ENCODE data around the gene CBARP. TPM values are rescaled to one million over a fixed set of nuclear protein-coding genes. Genes with fewer than 3 reads are reported as not detected.

The CBARP gene
- total and polyA plus RNA-seq, 2 of the 13 experiments (the other 11 are each of a cell fraction or from before 2014, with no cell fraction given): 1.2 to 1.4 TPM

DNA sequence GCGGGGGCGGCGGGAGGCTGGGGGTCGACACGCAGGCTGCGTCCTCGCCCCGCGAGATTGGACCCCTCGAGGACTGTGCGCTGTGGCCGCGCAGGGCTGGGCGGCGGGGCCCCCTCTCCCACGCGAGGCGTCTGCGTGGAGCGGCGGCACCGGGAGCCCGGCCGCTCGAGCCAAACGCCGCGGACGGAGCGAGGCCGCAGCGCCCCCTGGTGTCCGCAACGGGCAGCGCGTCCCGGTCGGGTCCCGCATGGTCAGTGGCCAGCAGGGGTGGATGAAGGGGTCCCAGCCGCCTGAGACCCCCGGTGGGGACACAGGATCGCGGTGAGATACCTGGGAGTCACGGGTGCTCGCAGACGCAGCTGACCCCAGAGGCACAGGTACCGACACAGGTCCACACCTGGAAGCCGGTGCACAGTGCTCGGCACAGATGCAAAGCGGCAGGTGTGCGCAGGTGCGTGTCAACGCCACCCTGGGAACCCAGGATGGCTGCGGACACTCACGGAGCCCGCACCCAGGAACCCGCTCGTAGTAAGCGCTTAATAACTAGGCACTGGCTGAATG lies 29.2 kb upstream of the CBARP start (continued):
- TF ChIP-seq FOXJ3 (CRISPR knock-in tag; IDR thresholded peaks at IDR 0.05; ENCODE audit: borderline replicate concordance): no peak
- TF ChIP-seq SPEN (CRISPR knock-in tag; IDR thresholded peaks at IDR 0.05; ENCODE audit: low read depth): peak; percentile 57
- TF ChIP-seq IKZF4 (CRISPR knock-in tag; IDR thresholded peaks at IDR 0.05; ENCODE audit: borderline replicate concordance, low read depth, not compliant biosample characterization): no peak
- no peak for TF ChIP-seq ZNF33A (CRISPR knock-in tag; IDR thresholded peaks at IDR 0.05; ENCODE audit: borderline replicate concordance)
- TF ChIP-seq ZNF749 (CRISPR knock-in tag; IDR thresholded peaks at IDR 0.05; ENCODE audit: borderline replicate concordance): no peak
- TF ChIP-seq ZHX2 (IDR thresholded peaks at IDR 0.05; ENCODE audit: low read depth): no peak
- TF ChIP-seq ZHX2 (CRISPR knock-in tag; IDR thresholded peaks at IDR 0.05; ENCODE audit: borderline replicate concordance): 0 out of 2 replicates have a peak, but pooled peaks have one; percentile 16
- TF ChIP-seq SAFB2 (CRISPR knock-in tag; IDR thresholded peaks at IDR 0.05; ENCODE audit: borderline replicate concordance, low read depth): 0 out of 2 replicates have a peak, but pooled peaks have one; percentile 13
- TF ChIP-seq ZNF484 (CRISPR knock-in tag; IDR thresholded peaks at IDR 0.05; ENCODE audit: borderline replicate concordance, low read depth): no peak; the same call in 1 of the 2 replicates
- TF ChIP-seq ZNF543 (CRISPR knock-in tag; IDR thresholded peaks at IDR 0.05): no peak
- TF ChIP-seq NR3C1 (CRISPR knock-in tag; IDR thresholded peaks at IDR 0.05): no peak
- no peak for TF ChIP-seq GLI4 (CRISPR knock-in tag; IDR thresholded peaks at IDR 0.05; ENCODE audit: borderline replicate concordance)
- no peak for TF ChIP-seq NPAS2 (CRISPR knock-in tag; IDR thresholded peaks at IDR 0.05; ENCODE audit: borderline replicate concordance)
- TF ChIP-seq ZUFSP (CRISPR knock-in tag; IDR thresholded peaks at IDR 0.05; ENCODE audit: borderline replicate concordance): no peak
- TF ChIP-seq TCF7 (IDR thresholded peaks at IDR 0.05; ENCODE audit: low read depth): no peak
- no peak for TF ChIP-seq MTERF4 (CRISPR knock-in tag; IDR thresholded peaks at IDR 0.05)
- no peak for TF ChIP-seq MEIS1 (CRISPR knock-in tag; IDR thresholded peaks at IDR 0.05; ENCODE audit: borderline replicate concordance)
- no peak for TF ChIP-seq NBN (conservative IDR thresholded peaks at IDR 0.05)
- TF ChIP-seq CTCF (CRISPR knock-in tag; IDR thresholded peaks at IDR 0.05): peak; percentile 92
